Activated CD4-positive, alpha-beta T cell treated with anti-CD3 and anti-CD28 coated beads, Interleukin-2, Interleukin-4, amounts not matched to agents 100 ng/mL and 50 ng/mL, durations not matched to agents 16 hours and 8 hours (primary cell): ENCODE results near the gene KAZN.

Source experiments
- DNase-seq: peaks from one replicate; pipeline ENCODE4 v3.0.0-alpha.2; 2020; ENCODE audit warnings: low spot score

The KAZN gene

DNA sequence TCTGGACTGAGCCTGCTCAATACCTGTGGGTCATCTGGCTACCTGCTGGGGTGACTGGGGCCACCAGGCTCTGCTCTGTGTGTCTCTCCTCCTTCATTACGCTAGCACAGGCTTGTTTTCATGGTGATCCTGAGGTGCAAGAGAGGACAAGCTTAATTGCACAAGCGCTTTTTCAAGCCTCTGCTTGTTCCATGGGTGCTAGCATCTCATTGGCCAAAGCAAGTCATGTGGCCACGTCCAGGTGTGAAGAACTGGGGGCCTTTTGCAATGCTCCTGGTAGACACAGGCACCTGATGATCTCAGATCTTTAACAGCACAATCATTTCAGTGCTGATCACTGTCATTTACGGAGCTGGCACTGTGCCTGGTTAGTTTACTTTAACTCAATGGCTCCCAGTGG is 114.6 kb downstream of the KAZN start:
- DNase-seq = no peak

DNA sequence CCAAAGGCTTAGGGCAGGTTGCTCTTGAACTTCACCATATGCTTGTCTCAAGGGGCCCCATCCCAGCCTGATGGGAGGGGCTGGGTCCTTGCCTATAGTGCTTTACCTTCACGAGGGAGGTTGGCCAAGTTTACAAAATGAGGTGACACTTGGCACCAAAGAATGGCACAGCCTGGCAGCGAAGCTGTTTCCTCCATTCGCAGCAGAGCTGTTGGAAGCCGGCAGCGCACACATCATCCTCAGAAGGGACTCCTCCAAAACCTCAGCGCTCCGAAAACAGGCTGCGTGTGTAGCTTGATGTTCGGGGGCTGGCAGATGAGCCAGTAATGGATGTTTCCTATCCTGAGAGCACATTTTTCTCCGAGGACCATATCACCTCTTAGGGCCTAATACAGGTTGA is 116.8 kb downstream of the KAZN start:
- DNase-seq = no peak

DNA sequence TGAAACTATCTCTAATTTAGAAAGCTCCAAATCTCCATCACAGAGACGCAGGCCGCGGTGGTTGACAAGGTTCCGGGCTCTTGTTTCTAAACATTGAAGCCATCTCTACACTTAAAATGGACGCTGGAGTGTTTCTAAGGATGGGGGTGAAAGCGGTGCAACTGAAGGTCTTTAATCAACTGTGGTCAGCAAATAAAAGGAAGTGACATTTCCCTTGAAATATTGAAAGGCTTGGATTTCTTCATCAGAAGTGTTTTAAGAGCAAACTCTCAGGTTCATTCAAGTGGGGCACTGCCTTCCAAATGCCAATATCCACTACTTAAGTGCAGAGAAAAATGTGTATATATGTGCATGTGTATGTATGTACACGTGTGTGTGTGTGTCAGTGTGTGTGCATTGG is 117.3 kb downstream of the KAZN start:
- DNase-seq = no peak

DNA sequence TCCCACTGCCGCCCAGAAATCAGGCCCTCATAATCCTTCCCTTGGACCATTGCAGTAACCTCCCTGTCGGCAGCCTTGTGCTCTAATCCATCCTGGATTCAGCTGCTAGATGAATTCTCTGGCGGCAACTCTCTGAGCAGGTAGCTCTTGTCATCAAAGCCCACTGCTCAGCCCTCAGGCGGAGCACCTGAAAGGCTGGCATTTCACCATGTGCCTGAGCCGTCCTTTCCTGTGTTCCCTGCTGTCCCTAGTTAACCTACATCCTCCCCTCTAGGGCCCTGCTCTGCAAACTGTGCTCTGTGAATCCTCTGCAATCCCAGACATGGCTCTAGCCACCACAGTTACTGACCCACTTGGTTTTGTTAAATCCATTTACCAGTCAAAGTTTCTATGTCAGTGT is 118.0 kb downstream of the KAZN start:
- DNase-seq = no peak

DNA sequence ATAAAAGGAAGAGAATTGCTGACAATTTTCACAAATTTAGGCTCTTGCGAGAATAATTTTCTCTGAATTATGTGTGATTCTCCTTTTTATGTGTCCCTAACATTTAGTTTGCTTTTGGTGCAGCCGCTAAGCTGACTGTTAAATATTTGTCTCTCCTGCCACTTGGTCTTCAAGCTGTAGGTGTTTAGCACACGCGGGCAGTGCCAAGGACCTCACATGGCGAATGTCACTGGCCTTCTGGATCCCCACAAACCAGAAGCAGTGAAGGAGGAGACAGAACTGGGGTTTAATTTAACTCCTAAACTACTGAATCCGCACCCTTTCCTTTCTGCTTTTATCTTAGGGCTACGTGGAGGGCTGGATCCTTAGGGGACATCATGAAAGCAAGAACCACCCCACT is 120.0 kb downstream of the KAZN start:
- no peak for DNase-seq

DNA sequence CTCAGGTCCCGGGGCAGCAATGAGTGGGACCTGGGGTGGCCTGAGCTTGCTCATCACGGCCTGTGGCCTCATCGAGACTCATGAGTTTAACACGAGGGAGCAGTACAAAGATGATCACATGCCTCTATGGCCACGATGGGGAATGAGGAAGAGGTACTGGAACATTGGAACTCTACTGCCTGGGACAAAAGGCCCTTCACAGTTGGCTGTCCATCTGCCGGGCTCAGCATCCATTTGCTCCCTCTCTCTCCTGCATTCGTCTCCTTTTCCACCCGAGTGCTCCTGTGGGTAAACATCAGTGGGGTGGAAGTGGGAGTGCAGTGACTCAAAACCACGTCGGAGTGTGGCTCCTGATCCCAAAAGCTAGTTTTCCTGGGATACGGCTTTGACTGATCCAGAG is 124.9 kb downstream of the KAZN start:
- DNase-seq = no peak

DNA sequence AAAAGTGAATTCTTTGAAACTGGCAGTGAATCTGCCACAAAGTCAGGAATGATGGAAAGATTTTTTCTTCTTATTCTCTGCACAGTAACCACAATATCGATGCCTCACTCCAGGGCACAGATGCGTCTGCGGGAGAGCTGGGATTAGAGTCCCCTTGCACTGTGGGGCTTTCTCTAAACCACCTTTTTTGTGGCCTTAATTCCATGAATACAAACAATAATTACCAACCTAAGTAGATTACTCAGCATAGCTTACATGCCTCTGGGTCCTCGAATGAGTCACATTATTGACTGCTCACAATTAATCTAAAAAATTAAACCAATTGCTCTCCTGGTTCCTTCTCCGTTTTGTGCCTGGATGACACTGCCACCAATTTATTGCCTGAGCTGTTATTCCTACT is 125.8 kb downstream of the KAZN start:
- DNase-seq = no peak

DNA sequence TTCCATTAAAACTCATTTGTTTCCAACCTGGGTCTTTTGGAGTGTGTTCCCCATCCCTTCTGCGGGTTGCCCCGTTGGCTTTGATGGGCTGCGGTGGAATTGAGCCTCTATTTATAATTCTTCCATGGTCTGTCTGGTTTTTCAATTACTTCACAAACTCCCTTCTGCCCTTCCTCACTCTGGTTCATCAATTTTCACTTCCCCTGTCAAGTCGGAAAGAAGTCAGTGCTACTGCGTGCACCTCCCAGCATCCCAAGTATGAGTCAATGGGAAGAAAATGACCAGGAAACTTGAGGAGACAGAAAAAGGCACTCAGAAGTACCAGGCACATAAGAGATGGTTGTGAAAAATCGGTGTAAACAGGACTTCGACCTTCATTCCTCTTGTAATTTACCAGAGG is 126.2 kb downstream of the KAZN start:
- no peak for DNase-seq

DNA sequence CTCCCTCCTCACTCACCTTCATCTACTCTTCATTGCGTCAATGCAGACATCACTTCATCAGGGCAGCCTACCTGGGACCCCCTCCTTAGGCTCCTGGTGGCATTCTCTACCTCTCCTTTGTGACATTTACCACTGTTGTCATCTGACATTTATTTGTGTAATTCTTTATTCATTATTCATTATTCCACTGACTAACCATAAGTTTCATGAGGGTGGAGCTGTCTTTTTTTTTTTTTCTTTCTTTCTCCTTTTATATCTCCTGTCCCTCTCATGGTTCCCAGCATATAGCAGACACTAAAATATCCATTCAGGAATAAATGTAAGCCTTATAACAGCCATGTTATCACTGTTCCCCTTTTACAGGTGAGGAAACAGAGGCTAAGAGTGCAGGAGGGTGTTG is 126.8 kb downstream of the KAZN start:
- no peak for DNase-seq

DNA sequence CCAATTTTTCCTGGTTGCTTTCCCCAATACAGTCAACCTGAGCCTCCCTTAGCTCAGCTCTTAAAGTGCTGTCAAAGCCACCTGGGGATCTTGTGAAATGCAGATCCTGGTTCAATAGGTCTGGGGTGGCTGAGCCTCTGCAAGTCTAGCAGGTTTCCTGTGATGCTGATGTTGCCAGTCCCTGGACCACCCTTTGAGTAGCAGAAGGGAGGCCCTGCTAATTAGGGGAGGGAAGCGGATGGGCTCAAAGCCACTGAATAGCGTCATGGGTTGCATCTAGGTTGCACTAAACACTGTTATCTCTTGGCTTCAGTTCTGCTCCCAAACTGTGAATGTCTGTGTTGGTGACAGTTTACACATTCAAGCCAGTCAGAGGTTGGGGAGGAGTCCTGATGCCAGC is 127.2 kb downstream of the KAZN start:
- DNase-seq = no peak

DNA sequence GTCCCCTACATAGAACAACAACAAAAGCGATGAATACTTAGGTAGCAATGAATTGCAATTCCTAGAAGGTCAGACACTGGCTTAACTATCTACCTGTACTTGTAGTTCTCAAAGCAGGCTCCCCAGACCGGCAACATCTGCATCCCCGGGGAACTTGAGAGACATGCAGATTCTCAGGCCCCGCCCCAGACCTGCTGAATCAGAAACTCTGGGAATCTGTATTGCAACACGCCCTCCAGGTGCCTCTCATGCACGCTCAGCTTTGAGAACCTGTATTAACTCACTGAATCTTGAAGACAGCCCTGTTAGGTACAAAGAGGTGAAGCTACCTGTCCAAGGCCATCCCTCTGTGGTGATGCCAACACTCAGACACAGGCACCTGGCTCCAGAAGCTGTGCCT is 128.1 kb downstream of the KAZN start:
- DNase-seq = no peak

DNA sequence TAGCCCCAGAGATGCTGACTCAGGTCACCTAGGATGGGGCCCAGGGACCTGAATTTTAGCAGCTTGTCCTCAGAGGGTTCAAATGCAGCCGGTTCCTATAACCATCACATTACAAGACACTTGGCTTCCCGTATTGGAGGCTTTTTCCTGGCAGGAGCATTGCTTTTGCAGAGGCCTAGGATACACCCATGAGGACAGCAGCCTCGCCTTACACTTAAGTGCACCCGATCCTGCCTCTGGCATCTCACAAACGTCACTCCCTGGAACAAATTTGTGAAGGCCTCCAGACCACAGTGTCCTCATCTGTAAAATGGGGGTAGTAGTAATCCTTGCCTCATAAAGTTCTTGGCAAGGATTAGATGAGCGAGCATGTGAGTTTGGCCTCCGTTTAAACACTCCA is 130.0 kb downstream of the KAZN start:
- DNase-seq = no peak

DNA sequence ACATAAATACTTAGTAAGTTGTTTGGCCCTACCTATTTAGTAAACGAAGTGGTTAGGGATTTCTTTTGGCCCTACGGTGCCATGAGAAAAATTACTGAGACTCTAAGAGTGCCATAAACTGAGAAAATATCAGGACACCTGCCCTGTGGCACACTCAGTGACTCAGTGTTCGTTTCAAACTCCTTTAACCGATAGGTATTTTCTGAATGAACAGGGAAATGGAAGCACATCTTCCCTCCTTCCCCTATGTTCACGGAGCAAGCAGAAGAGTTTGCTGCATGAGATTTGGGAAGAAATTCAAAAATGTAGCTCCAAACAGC is 134.2 kb downstream of the KAZN start:
- no peak for DNase-seq

DNA sequence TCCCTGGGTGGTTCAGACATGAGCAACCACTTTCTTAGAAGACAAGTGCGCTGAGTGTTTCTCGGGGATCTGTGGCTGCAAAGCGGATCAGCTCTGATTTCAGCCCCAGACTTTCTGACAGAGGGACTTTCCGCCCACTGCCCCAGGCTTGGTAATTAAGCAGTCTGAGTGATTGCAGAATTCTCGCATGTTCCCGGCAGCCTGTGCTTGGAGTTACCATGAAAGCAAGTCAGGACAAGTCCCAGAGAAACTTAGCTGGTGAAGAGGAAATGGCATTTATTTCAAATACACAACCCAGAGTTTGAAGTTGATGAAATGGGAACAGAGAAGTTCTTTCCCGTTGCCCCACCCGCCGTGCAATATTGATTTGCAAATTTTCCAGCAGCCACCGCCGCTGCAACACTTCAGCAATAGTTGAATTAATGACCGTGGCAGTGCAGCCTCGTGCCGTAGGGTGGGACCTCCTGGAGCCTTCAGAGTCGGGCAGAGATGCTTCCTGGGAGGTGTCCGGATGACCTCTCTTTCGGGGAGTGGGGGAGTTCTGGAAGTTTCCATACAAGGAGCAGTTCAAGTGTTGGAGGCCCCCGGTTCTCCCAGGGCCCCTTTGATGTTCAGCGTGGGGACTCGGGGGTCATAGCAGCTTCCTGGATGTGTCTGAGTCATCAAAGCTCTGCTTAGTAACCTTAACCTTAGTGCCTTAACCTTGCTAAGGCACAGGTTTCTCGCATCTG is 134.7 kb downstream of the KAZN start:
- DNase-seq = no peak

DNA sequence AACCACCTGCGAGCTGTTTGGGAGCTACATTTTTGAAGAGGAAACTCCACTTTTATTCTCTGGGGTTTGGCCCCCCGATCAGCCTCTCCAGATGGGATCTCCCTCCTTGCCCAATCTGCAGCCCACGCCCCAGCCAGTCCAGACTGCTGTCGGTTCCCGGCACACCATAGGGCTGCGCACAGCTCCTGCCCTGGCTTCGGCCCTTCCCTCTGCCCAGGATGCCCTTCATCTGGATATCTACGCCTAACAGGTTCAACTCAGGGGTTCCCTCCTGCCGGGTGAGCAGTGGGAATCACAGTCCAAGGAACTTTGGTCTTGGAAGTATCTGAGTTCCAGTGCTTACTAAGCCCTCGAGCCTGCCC is 135.3 kb downstream of the KAZN start:
- DNase-seq = no peak

DNA sequence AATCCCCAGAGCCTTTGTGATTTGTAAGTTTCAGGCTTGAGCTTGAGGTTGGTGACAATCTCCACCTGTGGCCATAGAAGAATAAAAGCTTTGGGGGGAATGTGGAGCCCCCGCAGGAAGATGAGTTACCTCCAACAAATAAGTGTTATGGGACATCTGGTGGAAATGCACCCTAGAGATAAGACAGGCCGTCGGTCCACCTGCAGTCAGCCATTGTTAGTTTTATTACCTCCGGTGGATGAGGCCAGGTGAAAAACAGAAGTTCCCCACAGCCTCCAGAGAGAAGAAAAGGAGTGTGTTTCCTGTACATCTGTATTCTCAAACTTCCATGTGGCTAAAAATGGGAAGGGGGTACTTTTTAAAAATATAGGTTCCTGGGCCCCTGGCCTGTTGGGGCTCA is 137.4 kb downstream of the KAZN start:
- DNase-seq = no peak

DNA sequence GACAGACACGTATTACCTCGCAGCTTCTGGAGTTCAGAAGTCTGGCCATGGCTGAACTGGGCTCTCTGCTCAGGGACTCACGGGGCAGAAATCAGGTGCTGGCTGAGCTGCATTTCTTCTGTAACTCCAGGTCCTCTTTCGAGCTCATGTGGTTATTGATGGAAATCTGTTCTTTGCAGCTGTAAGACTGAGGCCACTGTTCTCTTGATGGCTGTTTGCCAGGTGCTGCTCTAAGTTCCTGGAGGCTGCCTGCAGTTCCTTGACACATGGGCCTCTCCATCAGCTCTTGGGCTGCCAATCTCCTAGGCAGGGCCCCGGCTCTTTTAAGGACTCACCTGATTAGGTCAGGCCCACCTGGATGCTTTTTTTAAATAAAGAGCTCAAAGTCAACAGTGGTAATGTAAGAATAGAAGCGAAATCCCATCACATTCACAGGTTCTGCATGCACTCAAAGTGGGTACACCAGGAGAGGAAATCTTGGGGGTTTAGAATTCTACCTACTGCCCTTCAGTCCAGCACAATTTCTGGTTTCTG is 139.1 kb downstream of the KAZN start:
- DNase-seq = no peak

DNA sequence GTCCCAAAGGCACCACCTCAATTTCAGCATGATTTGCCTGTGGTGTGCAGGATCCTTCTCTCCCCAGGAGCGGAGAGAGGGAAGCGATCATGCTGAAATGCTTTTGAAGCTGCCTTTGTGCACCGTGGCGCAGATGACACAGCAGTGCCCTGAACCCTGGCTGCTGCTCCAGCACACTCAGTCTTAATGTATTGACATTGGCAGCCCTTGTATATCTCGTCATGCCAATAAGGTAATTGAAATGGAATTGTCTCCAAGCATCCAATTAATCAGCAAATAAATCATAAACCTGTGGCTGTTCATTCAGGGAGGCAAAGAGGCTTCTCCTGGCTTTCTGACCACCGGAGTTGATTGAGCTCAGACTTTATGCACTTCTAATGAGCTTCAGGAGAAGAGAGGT is 139.8 kb downstream of the KAZN start:
- no peak for DNase-seq

DNA sequence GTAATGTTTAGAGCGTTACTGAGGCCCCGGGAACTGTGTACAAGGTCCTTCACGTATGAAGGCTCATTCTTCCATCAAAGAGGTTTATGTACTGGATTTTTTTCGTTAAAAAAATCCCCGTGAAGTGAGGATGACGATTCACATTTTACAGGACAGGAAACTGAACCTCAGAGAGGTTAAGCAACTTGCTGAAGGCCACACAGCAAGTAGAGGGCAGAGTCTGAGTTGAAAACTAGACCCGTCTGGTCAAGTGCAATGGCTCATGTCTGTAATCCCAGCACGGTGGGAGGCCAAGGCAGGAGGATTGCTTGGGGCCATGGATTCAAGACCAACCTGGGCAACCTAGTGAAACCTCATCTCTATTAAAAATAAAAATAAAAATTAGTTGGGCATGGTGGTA is 140.2 kb downstream of the KAZN start:
- no peak for DNase-seq

DNA sequence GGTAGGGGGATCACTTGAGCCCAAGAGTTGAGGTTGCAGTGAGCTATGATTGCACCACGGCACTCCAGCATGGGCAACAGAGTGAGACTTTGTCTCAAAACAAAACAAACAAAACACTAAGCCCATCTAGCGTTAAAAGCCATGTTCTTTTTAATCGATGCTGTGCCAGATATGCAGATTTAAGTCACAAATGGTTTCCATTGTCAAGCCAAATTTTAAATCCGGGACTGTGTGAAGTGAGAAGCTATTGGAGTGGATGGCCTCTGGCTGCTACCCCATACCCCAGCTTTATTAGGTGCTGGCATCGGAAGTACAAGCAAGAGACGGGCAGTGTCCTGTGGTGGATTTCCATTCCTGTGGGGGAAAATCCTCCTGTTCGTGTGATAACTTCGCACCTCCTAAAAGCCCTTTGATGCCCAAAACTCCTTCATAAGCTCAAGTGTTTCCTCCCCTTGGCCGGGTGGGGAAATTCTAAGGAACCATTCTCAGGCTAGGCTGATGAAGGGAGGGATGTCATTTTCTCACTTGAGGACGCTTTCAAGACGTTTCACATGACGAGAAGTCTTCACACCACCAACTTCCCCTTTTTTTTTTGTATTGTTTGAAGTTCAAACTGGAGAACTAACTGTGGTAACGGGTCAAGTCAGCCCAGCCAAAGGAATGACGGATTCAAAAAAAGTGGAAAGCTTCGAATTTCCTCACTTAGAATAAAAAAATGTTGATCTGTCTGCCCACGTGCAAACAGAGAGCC is 140.8 kb downstream of the KAZN start:
- DNase-seq = no peak

DNA sequence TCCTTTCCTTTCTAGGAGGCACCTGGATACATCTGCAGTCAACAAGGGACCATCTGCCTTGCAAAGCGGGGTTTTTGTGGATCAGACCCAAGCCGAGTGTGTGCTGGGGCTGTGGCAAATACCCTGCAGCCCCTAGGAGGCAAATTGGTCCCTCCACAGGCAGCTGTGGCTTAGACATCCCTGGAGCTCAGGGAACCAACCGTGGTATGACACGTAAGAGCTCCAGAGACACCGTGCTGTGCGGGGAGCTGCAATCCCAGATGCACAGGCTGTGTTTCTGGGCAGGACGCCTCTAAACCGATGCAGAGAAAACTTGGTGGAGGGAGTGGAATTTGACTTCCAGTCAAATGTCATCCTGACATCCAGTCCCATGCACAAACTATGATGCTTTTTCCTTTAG is 141.5 kb downstream of the KAZN start:
- no peak for DNase-seq

DNA sequence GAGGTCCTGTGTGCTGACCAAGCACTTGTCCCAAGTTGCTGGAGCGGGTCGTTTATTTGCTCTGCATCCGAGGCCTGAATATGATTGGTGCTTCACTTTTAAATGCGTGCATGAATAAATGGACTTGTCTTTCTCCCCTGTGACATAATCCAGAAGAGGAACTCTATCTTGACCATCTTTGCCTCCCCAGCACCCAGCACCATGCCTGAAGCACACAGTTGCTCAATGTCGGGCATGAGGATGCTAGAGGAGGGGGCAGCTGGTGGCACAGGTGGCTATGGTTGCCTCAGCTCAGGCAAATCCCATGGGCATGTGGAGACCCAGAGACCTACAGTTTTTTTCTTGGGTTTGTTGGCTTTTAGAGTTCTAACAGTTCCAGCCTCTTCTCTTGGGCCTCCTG is 142.6 kb downstream of the KAZN start:
- no peak for DNase-seq

DNA sequence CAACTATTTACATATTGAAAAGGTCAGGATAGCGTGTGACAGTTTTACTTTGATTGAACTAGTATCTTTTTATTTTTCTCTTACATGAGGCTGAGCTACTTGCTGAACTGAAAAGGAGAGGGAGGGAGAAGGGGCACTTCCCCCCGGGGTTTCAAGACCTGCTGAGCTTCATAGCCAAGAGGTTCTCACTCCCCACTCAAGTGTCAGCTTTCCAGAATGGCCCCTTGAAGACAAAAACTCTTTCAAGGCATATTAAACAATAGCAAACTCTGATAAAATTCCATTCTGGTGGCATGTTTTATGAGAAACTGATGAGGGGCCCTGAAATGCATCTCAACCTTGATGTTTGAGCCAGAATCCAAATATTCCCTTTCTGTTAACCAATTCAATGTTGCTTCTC is 143.0 kb downstream of the KAZN start:
- DNase-seq = no peak
